NCI-H2171 (cell line): ENCODE results near the gene PLCH1.

Experiments used
- DNase-seq: peaks from one replicate; lab custom pipeline; 2025; lab: John Stamatoyannopoulos, UW

PLCH1 gene

GRCh38 chr3:155744010-155744625, 753 bp downstream of the PLCH1 start:
- DNase-seq = peak; percentile 51

GRCh38 chr3:155743606-155744005, 1.3 kb downstream of the PLCH1 start:
- no peak for DNase-seq

- no peak for DNase-seq
These were observed 2.4 kb downstream of the PLCH1 start for GRCh38 chr3:155742349-155742965.

DNA sequence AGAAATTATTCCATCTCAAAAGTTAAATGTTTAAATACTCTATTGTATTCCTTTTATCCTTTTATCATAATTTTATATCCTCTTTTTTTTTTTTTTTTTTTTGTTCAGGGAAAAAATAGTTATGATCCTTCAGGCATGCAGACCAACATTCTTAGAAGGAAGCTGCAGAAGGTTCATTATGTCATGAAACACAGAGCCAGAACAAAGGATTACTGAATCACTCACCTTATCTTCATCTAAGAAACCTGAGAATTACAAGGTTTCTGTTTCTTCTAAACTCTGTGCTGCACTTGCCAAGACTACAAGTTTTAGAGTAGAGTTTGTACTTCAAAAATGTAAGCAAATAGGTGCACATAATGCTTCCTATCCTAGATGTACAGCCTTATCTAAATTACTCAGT, 3.3 kb downstream of the PLCH1 start:
- DNase-seq = no peak

- no peak for DNase-seq
These were observed 3.8 kb downstream of the PLCH1 start for GRCh38 chr3:155741101-155741500.

GRCh38 chr3:155739154-155739553, 5.7 kb downstream of the PLCH1 start:
- no peak for DNase-seq

DNA sequence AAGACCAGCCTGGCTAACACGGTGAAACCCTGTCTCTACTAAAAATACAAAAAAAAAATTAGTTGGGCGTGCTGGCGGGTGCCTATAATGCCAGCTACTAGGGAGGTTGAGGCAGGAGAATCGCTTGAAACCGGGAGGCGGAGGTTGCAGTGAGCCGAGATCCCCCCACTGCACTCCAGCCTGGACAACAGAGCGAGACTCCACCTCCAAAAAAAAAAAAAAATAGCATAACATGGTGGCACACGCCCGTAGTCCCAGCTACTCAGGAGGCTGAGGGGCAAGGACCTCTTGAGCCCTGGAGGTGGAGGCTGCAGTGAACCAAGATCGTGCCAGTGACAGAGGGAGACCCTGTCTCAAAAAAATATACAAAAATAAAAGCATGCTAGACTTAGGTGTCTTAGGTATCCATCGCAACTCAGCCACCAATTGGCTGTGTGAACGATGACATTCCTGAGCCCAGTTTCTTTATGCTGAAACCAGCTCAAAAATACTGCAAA, 6.2 kb downstream of the PLCH1 start:
- DNase-seq = no peak

- DNase-seq = no peak
These were observed 6.9 kb downstream of the PLCH1 start for GRCh38 chr3:155737844-155738460.

DNA sequence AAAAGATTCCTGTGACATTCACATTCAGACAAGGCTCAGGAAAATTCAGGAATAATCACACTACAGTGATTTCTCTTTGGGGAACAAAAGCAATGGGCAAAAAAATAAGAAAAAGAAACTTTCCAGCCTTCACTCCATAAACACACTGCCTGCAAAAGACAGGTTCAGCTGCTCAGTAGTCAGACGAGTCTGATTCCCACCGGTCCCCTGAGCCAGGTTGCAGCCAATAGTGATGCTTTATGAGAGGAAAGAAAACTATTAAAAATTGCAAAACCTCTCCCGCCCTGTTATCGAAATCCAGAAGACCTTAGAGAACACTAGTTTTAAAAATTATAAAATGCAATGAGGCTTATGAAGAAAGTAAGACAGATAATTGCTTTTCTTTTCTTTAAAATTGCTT, 8.5 kb downstream of the PLCH1 start:
- no peak for DNase-seq

GRCh38 chr3:155730843-155731242, 14.0 kb downstream of the PLCH1 start:
- no peak for DNase-seq

- no peak for DNase-seq
These were observed 17.0 kb downstream of the PLCH1 start for GRCh38 chr3:155727836-155728235.

GRCh38 chr3:155714295-155714718, 30.6 kb downstream of the PLCH1 start:
- no peak for DNase-seq

DNA sequence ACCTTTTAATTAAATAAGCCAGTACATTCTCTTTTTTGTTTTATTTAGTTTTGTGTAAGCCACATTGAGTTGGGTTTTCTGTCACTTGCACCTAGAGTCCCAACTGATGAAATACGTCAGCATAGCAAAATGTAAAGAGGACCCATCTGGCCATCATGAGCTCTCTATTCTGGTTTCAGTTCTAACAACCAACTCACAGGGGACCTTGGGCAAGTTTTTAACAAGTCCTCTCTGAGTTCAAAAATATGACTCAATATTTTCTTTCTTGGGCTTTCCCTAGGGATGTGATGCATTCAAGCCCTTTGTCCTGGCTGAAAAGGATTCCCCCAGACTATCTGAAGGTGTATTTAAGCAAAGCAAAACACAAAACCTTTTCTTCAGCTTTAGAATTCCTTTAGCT, 32.9 kb downstream of the PLCH1 start:
- no peak for DNase-seq

DNA sequence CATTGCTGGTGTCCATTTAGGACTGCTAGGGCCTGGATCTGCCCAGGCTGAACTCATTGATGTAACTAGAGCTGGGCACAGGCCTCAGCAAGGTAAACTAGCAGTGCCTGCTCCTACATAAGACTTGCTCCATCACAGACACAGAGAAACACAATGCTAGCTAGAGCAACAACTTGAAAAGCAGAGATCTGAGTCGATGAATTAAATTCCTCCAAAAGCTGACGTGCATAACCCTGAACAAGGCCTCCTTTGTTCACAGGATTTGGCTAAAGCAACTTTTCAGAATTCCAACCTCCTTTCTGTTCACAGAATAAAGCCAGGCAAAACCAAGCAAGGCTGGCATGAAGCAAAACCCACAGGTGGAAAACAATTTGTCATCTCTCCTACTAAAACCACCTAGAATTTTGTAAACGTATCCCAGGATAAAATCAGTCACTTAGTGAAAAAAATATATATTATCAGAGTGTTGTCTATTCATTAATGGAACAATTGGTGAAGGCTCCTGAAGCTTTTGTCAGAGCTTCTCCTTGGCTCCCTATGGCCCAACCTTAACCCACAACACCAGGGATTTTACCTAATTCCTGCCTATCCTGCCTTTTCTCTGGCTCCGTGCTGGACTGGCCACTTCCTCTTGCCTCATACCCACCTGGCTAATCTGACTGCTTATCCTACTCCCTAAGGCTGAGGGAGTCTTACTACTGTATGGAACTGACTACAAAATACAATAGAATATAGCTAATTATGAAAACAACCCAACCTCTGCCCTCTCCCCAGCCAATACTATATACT, 39.9 kb downstream of the PLCH1 start:
- no peak for DNase-seq

- DNase-seq = no peak
These were observed 40.8 kb downstream of the PLCH1 start for GRCh38 chr3:155704061-155704460.

GRCh38 chr3:155702745-155703591, 41.9 kb downstream of the PLCH1 start:
- no peak for DNase-seq

GRCh38 chr3:155701882-155702465, 42.9 kb downstream of the PLCH1 start:
- peak; percentile 44 for DNase-seq

- no peak for DNase-seq
These were observed 47.3 kb downstream of the PLCH1 start for GRCh38 chr3:155697542-155697941.

DNA sequence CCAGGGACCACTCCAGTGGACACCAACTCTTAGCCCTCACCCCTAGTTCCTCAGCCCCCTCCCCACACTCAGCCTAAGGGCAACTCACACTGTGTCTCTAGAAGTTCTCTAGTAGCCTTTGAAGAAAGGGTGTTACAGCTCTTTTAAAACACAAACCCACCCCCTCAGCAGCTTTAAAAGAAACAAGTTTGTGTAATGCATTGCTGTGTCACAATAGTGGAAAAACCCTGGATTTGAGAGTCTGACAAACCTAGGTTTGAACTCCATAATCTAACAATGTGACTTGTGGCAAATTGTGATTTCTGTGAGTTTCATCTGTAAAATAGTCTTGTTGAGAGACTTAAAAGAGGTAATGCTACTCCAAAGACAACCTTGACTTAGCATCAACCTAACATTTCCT, 54.0 kb downstream of the PLCH1 start:
- DNase-seq = no peak

DNA sequence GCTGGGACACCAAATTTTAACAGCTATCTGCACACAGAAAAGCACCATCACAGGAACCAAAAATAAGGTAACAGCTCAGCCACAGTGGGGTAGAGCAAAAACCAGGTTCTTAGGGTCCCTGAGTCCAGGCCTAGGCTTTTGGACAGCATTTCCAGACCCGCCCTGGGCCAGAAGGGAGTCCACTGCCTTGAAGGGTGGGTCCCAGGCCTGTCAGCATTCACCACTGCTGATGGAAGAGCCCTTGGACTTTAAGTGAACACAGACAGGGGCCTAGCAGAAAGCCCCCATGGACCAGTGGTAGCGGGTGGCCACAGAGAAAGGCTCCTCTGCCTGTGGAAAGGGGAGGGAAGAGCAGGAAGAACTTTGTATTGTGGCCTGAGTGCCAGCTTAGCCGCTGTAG, 56.4 kb downstream of the PLCH1 start:
- DNase-seq = no peak

- DNase-seq = no peak
These were observed 61.5 kb downstream of the PLCH1 start for GRCh38 chr3:155683344-155683720.
